GM12874 (cell line): ENCODE measurements around the gene PLEKHM3.

Experiments
- CTCF ChIP-seq: IDR thresholded peaks from 2 replicates; pipeline ENCODE4 v1.5.1; 2011; ENCODE audit warnings: low read depth, mild to moderate bottlenecking, control low read depth, low read length, moderate library complexity; ENCODE audit not compliant: insufficient read depth

The PLEKHM3 gene

GRCh38 chr2:207772844-207773205 is 252.5 kb downstream of the PLEKHM3 start:
- TF ChIP-seq CTCF: no peak

GRCh38 chr2:207772081-207772843 is 253.1 kb downstream of the PLEKHM3 start:
- no peak for TF ChIP-seq CTCF

GRCh38 chr2:207771421-207771820 is 253.9 kb downstream of the PLEKHM3 start:
- no peak for TF ChIP-seq CTCF
